ENCODE data around the gene DRC7. TPM values are rescaled to one million over a fixed set of nuclear protein-coding genes. Genes with fewer than 3 reads are reported as not detected.

Gene DRC7
- total and polyA plus RNA-seq, 7 donors = not detected

- peak; percentile 36 for DNase-seq
- Histone ChIP-seq H3K36me3 (no peaks in the 10 kb centered on the region), H3K4me1 (no peaks in the 10 kb centered on the region), H3K27me3 (peaks cover 0 to 25% (median 0%) of the 10 kb centered on the region in 3 donors), H3K9me3 (no peaks in the 10 kb centered on the region), H3K27ac (no peak overlapping the region), H3K4me3 (no peak overlapping the region)
- TF ChIP-seq POLR2AphosphoS5 (IDR thresholded peaks at IDR 0.05) (no peak), EP300 (IDR thresholded peaks at IDR 0.05) (no peak), CTCF (IDR thresholded peaks at IDR 0.05) (no peak)
- 74 to 85% methylated on average over 4 of the region's 4 CpGs for WGBS, 2 donors
- intact Hi-C loops (cut with DNase I) = no loop called here
Observed at GRCh38 chr16:57690782-57691471, 3.7 kb upstream of the DRC7 start.

DNA sequence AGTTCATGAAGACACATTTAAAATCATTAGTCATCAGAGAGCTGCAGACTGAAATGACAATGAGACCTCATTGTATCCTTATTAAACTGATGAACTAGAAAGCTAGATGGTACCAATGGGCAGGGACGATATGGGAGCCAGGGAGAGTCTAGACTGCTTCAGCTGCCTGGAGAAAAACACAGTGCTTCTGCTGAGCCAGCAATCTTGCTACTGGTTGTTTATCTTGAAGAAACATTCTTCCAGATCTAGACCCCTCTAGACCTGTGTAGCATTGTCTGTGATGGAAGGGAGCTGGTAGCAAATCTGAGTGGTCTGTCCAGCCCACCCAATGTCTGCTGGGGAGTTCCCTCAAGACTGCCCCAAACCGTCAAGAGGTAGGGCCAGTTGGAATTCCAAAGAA lies 2.0 kb upstream of the DRC7 start:
- intact Hi-C loops (cut with DNase I) = no loop called here
- WGBS, 2 donors = 74 to 76% methylated on average over 2 of the region's 2 CpGs
- Histone ChIP-seq H3K4me1 (no peaks in the 10 kb centered on the region), H3K27ac (no peak overlapping the region), H3K36me3 (no peaks in the 10 kb centered on the region), H3K4me3 (no peak overlapping the region), H3K27me3 (peaks cover 0 to 25% (median 0%) of the 10 kb centered on the region in 3 donors), H3K9me3 (no peaks in the 10 kb centered on the region)
- no peak for DNase-seq
- no peak for TF ChIP-seq CTCF (IDR thresholded peaks at IDR 0.05)
- no peak for TF ChIP-seq POLR2A (IDR thresholded peaks at IDR 0.05)
- TF ChIP-seq POLR2AphosphoS5 (IDR thresholded peaks at IDR 0.05) = no peak
- no peak for TF ChIP-seq EP300 (IDR thresholded peaks at IDR 0.05)

- WGBS, 2 donors = 34 to 71% methylated on average over 4 of the region's 4 CpGs
- intact Hi-C loops (cut with DNase I) = no loop called here
Observed at GRCh38 chr16:57693550-57693949, 1.1 kb upstream of the DRC7 start.

DNA sequence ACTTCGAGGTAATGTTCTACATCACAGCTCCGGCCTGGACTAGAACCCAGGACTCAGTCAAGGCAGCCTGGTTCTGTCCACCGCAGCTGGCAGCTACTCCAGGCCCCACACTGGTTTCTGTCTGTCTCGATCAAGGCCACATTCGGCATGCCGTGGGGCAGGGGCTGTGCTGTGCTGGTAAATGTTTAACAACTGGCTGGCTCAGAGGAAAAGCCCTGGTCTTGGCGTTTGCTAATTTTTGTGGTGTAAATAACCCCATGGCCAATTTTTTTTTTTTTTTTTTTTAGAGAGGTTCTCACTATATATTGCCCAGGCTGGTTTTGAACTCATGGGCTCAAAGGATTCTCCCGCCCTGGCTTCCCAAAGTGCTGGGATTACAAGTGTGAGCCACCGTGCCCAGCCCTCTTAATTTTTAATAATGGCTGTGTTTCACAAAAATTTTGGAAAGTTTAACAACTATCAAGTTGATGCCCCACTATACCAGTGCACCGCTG lies 328 bp upstream of the DRC7 start:
- DNase-seq = peak; percentile 46
- no peak for TF ChIP-seq EP300 (IDR thresholded peaks at IDR 0.05)
- no peak for TF ChIP-seq POLR2A (IDR thresholded peaks at IDR 0.05)
- TF ChIP-seq POLR2AphosphoS5 (IDR thresholded peaks at IDR 0.05) = no peak
- TF ChIP-seq CTCF (IDR thresholded peaks at IDR 0.05) = no peak

More at GRCh38 chr16:57693550-57693949, 1.1 kb upstream of the DRC7 start:
- H3K27ac ChIP-seq = no peak overlapping the region
- TF ChIP-seq EP300 (IDR thresholded peaks at IDR 0.05) (no peak), POLR2A (IDR thresholded peaks at IDR 0.05) (no peak), POLR2AphosphoS5 (IDR thresholded peaks at IDR 0.05) (no peak), CTCF (IDR thresholded peaks at IDR 0.05) (no peak)
- peaks cover 0 to 24% (median 0%) of the 10 kb centered on the region in 3 donors for H3K27me3 ChIP-seq
- H3K36me3 ChIP-seq = no peaks in the 10 kb centered on the region
- DNase-seq = no peak
- no peak overlapping the region for H3K4me3 ChIP-seq
- no peaks in the 10 kb centered on the region for H3K9me3 ChIP-seq
- no peaks in the 10 kb centered on the region for H3K4me1 ChIP-seq

More for the DNA sequence above, 328 bp upstream of the DRC7 start:
- peaks cover 0 to 18% (median 0%) of the 10 kb centered on the region in 3 donors for H3K27me3 ChIP-seq
- H3K4me3 ChIP-seq = peak overlapping the region in 1 of 4 donors; percentile 26
- H3K9me3 ChIP-seq = no peaks in the 10 kb centered on the region
- intact Hi-C loops (cut with DNase I) = no loop called here
- H3K27ac ChIP-seq = no peak overlapping the region
- no peaks in the 10 kb centered on the region for H3K36me3 ChIP-seq
- H3K4me1 ChIP-seq = no peaks in the 10 kb centered on the region
- WGBS, 2 donors = 37 to 61% methylated on average over 10 of the region's 10 CpGs
